ENCODE results near the gene SLC24A1. TPM values are rescaled to one million over a fixed set of nuclear protein-coding genes. Genes with fewer than 3 reads are reported as not detected.

SLC24A1 gene
- total and polyA plus RNA-seq, 10 of the 15 experiments (the other 5 are each of a cell fraction or from before 2014, with no cell fraction given), result 1.4 to 5.8 (median 3.3) TPM

DNA sequence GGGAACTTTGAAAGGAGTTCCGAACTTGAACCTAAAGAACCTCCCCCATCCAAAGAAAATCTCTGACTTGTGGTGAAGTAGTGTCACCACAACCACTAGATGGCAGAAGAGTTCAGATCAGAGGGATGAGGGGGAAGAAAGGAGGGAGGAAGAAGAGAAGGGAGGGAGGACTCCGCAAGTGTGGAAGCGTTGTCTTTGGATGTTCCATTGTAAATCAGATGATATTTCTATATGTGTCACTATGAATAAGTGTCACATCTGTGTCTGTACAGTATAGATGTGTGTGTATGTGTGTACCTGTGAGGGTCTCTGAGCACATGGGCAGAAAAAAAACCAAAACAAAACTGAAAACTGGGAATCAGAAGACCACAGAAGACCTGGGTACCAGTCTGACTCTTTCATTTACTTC is 16.9 kb downstream of the SLC24A1 start (continued):
- TF ChIP-seq, protein P1, sequence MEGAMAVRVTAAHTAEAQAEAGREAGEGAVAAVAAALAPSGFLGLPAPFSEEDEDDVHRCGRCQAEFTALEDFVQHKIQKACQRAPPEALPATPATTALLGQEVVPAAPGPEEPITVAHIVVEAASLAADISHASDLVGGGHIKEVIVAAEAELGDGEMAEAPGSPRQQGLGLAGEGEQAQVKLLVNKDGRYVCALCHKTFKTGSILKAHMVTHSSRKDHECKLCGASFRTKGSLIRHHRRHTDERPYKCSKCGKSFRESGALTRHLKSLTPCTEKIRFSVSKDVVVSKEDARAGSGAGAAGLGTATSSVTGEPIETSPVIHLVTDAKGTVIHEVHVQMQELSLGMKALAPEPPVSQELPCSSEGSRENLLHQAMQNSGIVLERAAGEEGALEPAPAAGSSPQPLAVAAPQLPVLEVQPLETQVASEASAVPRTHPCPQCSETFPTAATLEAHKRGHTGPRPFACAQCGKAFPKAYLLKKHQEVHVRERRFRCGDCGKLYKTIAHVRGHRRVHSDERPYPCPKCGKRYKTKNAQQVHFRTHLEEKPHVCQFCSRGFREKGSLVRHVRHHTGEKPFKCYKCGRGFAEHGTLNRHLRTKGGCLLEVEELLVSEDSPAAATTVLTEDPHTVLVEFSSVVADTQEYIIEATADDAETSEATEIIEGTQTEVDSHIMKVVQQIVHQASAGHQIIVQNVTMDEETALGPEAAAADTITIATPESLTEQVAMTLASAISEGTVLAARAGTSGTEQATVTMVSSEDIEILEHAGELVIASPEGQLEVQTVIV (IDR thresholded peaks at IDR 0.05; ENCODE audit: borderline replicate concordance, partially characterized antibody), result no peak
- TF ChIP-seq BCL11A (IDR thresholded peaks at IDR 0.05; ENCODE audit: low read depth, low read length) (no peak), EGR1 (IDR thresholded peaks at IDR 0.05; ENCODE audit: borderline replicate concordance in 1 of 2, low read depth in 2 of 2, low read length in 2 of 2) (no peak), SREBF1 (IDR thresholded peaks at IDR 0.05; ENCODE audit: low read length) (no peak), ZNF207 (IDR thresholded peaks at IDR 0.05; ENCODE audit: borderline replicate concordance) (no peak), SIX5 (IDR thresholded peaks at IDR 0.05; ENCODE audit: low read depth, low read length, severe bottlenecking) (no peak), NRF1 (conservative IDR thresholded peaks at IDR 0.05; ENCODE audit: low read depth, low read length) (no peak), RFX5 (IDR thresholded peaks at IDR 0.05; ENCODE audit: low read depth, low read length) (no peak), JUNB (IDR thresholded peaks at IDR 0.05) (no peak), ZSCAN29 (IDR thresholded peaks at IDR 0.05) (no peak), EP300 (IDR thresholded peaks at IDR 0.05; ENCODE audit: borderline replicate concordance in 1 of 2, control insufficient read depth in 1 of 2, low read depth in 2 of 2, low read length in 2 of 2) (no peak), POLR2AphosphoS2 (IDR thresholded peaks at IDR 0.05; ENCODE audit: low read depth, low read length) (no peak), IKZF1 (conservative IDR thresholded peaks at IDR 0.05) (no peak), HCFC1 (IDR thresholded peaks at IDR 0.05; ENCODE audit: low read length) (no peak)
- TF ChIP-seq, protein P2, sequence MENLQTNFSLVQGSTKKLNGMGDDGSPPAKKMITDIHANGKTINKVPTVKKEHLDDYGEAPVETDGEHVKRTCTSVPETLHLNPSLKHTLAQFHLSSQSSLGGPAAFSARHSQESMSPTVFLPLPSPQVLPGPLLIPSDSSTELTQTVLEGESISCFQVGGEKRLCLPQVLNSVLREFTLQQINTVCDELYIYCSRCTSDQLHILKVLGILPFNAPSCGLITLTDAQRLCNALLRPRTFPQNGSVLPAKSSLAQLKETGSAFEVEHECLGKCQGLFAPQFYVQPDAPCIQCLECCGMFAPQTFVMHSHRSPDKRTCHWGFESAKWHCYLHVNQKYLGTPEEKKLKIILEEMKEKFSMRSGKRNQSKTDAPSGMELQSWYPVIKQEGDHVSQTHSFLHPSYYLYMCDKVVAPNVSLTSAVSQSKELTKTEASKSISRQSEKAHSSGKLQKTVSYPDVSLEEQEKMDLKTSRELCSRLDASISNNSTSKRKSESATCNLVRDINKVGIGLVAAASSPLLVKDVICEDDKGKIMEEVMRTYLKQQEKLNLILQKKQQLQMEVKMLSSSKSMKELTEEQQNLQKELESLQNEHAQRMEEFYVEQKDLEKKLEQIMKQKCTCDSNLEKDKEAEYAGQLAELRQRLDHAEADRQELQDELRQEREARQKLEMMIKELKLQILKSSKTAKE (IDR thresholded peaks at IDR 0.05; ENCODE audit: low read depth, poor library complexity, severe bottlenecking), result peak; percentile 38
- TF ChIP-seq, protein P3, sequence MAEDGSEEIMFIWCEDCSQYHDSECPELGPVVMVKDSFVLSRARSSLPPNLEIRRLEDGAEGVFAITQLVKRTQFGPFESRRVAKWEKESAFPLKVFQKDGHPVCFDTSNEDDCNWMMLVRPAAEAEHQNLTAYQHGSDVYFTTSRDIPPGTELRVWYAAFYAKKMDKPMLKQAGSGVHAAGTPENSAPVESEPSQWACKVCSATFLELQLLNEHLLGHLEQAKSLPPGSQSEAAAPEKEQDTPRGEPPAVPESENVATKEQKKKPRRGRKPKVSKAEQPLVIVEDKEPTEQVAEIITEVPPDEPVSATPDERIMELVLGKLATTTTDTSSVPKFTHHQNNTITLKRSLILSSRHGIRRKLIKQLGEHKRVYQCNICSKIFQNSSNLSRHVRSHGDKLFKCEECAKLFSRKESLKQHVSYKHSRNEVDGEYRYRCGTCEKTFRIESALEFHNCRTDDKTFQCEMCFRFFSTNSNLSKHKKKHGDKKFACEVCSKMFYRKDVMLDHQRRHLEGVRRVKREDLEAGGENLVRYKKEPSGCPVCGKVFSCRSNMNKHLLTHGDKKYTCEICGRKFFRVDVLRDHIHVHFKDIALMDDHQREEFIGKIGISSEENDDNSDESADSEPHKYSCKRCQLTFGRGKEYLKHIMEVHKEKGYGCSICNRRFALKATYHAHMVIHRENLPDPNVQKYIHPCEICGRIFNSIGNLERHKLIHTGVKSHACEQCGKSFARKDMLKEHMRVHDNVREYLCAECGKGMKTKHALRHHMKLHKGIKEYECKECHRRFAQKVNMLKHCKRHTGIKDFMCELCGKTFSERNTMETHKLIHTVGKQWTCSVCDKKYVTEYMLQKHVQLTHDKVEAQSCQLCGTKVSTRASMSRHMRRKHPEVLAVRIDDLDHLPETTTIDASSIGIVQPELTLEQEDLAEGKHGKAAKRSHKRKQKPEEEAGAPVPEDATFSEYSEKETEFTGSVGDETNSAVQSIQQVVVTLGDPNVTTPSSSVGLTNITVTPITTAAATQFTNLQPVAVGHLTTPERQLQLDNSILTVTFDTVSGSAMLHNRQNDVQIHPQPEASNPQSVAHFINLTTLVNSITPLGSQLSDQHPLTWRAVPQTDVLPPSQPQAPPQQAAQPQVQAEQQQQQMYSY (CRISPR knock-in tag; IDR thresholded peaks at IDR 0.05), result no peak
- TF ChIP-seq, protein P4, sequence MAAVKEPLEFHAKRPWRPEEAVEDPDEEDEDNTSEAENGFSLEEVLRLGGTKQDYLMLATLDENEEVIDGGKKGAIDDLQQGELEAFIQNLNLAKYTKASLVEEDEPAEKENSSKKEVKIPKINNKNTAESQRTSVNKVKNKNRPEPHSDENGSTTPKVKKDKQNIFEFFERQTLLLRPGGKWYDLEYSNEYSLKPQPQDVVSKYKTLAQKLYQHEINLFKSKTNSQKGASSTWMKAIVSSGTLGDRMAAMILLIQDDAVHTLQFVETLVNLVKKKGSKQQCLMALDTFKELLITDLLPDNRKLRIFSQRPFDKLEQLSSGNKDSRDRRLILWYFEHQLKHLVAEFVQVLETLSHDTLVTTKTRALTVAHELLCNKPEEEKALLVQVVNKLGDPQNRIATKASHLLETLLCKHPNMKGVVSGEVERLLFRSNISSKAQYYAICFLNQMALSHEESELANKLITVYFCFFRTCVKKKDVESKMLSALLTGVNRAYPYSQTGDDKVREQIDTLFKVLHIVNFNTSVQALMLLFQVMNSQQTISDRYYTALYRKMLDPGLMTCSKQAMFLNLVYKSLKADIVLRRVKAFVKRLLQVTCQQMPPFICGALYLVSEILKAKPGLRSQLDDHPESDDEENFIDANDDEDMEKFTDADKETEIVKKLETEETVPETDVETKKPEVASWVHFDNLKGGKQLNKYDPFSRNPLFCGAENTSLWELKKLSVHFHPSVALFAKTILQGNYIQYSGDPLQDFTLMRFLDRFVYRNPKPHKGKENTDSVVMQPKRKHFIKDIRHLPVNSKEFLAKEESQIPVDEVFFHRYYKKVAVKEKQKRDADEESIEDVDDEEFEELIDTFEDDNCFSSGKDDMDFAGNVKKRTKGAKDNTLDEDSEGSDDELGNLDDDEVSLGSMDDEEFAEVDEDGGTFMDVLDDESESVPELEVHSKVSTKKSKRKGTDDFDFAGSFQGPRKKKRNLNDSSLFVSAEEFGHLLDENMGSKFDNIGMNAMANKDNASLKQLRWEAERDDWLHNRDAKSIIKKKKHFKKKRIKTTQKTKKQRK (IDR thresholded peaks at IDR 0.05; ENCODE audit: low read depth, low read length), result no peak
- TF ChIP-seq, protein P5, sequence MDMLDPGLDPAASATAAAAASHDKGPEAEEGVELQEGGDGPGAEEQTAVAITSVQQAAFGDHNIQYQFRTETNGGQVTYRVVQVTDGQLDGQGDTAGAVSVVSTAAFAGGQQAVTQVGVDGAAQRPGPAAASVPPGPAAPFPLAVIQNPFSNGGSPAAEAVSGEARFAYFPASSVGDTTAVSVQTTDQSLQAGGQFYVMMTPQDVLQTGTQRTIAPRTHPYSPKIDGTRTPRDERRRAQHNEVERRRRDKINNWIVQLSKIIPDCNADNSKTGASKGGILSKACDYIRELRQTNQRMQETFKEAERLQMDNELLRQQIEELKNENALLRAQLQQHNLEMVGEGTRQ (IDR thresholded peaks at IDR 0.05; ENCODE audit: borderline replicate concordance, low read depth, low read length), result no peak
